Sigmoid colon (tissue), 7 donors: ENCODE results near the gene TFF2. TPM values are rescaled to one million over a fixed set of nuclear protein-coding genes. Genes with fewer than 3 reads are reported as not detected.

Experiments
- DNase-seq: peaks from one replicate; pipeline ENCODE4 v3.0.0-alpha.2; 2019
- H3K27ac ChIP-seq, 4 donors: fragments of 200-600 bp; sonication (generic); one replicate each; pipeline ENCODE4 v1.5.1; 2016 to 2019; ENCODE audit warnings: mild to moderate bottlenecking in 1 of 4
- H3K27me3 ChIP-seq, 3 donors: fragments of 200-600 bp; sonication (generic); one replicate each; pipeline ENCODE4 v1.5.1; 2019; ENCODE audit warnings: mild to moderate bottlenecking in 1 of 3
- H3K36me3 ChIP-seq, 4 donors: fragments of 200-600 bp; sonication (generic); one replicate each; pipeline ENCODE4 v1.5.1; 2016 to 2019
- H3K4me1 ChIP-seq, 4 donors: fragments of 200-600 bp; sonication (generic); one replicate each; pipeline ENCODE4 v1.5.1; 2017 to 2019
- H3K4me3 ChIP-seq, 4 donors: fragments of 200-600 bp; sonication (generic); one replicate each; pipeline ENCODE4 v1.5.1; 2017 to 2019; ENCODE audit warnings: mild to moderate bottlenecking in 2 of 4, moderate library complexity in 1 of 4
- H3K9me3 ChIP-seq, 4 donors: fragments of 200-600 bp in 3 of 4; sonication (generic) in 3 of 4; one replicate each; pipeline versions ENCODE4 v1.5.1 to v1.6.1; 2013 to 2019
- EP300 ChIP-seq, 4 donors: sonication (generic); formaldehyde crosslinking; IDR thresholded peaks; one replicate each; pipeline ENCODE4 v1.6.1; 2017; ENCODE audit warnings: antibody characterized with exemption in 4 of 4
- POLR2A ChIP-seq, 2 donors: fragments of 450-650 bp; IDR thresholded peaks; one replicate each; pipeline ENCODE4 v1.6.1; 2016; ENCODE audit warnings: antibody characterized with exemption in 2 of 2, mild to moderate bottlenecking in 2 of 2, moderate library complexity in 2 of 2
- POLR2AphosphoS5 ChIP-seq, 4 donors: sonication (generic); formaldehyde crosslinking; IDR thresholded peaks; one replicate each; pipeline ENCODE4 v1.6.1; 2017; ENCODE audit warnings: antibody characterized with exemption in 4 of 4
- WGBS, 2 donors: extraction: QIAGEN DNeasy Blood & Tissue Kit; methylation state at CpG; one replicate each; pipeline ENCODE4 v1.1.7; 2013; 5-methylcytosine and 5-hydroxymethylcytosine counted together
- intact Hi-C: fragments of 100-400 bp; cut with DNase I; formaldehyde crosslinking; loops from one replicate; pipeline ENCODE4 v1.15.1; 2023
- polyA plus RNA-seq, 3 donors: library from polyadenylated mRNA; stranded (reverse); fragments of 200-250 nt; gene quantifications; one replicate each; pipeline ENCODE4 v1.2.3, GENCODE V29; 2013
- total RNA-seq, 4 donors: library from RNA; depleted of rRNA; stranded (reverse); fragments of >200 nt; gene quantifications; one replicate each; pipeline ENCODE4 v1.1.0, GENCODE V29; 2016
- TF ChIP-seq, protein P1 (sequence below), 4 experiments: fragments of 450-650 bp in 3 of 4; fragments of 200-600 bp in 1 of 4; IDR thresholded peaks; one replicate each; pipeline ENCODE4 v1.5.1; 2016 to 2019; ENCODE audit warnings: antibody characterized with exemption in 4 of 4, mild to moderate bottlenecking in 3 of 4, moderate library complexity in 2 of 4
- donor health status: healthy with polysubstance abuse.
- donor health status: Bipolar disorder and iron deficiency.
- donor health status: healthy.

The TFF2 gene
- total and polyA plus RNA-seq, 7 donors, result 1.5 to 23.4 (median 3.0) TPM; not detected in 4

- H3K27me3 ChIP-seq, result peaks cover 0 to 41% (median 6%) of the 10 kb centered on the region in 3 donors
- intact Hi-C loops, result no loop called here
- TF ChIP-seq, protein P1, sequence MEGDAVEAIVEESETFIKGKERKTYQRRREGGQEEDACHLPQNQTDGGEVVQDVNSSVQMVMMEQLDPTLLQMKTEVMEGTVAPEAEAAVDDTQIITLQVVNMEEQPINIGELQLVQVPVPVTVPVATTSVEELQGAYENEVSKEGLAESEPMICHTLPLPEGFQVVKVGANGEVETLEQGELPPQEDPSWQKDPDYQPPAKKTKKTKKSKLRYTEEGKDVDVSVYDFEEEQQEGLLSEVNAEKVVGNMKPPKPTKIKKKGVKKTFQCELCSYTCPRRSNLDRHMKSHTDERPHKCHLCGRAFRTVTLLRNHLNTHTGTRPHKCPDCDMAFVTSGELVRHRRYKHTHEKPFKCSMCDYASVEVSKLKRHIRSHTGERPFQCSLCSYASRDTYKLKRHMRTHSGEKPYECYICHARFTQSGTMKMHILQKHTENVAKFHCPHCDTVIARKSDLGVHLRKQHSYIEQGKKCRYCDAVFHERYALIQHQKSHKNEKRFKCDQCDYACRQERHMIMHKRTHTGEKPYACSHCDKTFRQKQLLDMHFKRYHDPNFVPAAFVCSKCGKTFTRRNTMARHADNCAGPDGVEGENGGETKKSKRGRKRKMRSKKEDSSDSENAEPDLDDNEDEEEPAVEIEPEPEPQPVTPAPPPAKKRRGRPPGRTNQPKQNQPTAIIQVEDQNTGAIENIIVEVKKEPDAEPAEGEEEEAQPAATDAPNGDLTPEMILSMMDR (IDR thresholded peaks at IDR 0.05), result no peak
- TF ChIP-seq POLR2AphosphoS5 (IDR thresholded peaks at IDR 0.05) (no peak), EP300 (IDR thresholded peaks at IDR 0.05) (no peak), POLR2A (IDR thresholded peaks at IDR 0.05) (no peak)
- H3K4me3 ChIP-seq, result no peak overlapping the region
- 15 to 63% methylated on average over 5 of the region's 5 CpGs for WGBS, 2 donors
- no peaks in the 10 kb centered on the region for H3K36me3 ChIP-seq
- H3K9me3 ChIP-seq, result no peaks in the 10 kb centered on the region
- no peak overlapping the region for H3K27ac ChIP-seq
- no peak for DNase-seq
- peaks cover 0 to under 1% (median 0%) of the 10 kb centered on the region in 4 donors for H3K4me1 ChIP-seq
Observed at GRCh38 chr21:42332557-42333317, 18.1 kb downstream of the TFF2 start.

DNA sequence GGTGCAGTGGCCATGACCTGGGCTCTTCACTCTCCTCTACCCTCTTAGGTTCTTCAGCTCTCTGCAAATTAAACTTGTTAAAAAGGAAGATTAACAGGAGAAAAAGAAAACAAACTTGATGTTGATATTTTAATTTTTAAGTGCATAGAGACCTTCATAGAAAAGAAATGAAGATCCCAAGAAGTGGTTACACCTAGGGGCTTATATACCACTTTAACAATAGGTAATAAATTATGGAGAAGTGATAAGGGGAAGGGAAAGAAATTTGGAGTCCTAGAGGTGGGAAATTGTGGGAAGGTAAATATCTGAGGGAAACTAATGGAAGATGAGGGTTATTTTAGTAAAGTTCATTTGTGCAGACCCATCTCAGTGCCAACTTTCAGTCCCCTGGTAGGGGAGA, 19.1 kb downstream of the TFF2 start:
- no peaks in the 10 kb centered on the region for H3K9me3 ChIP-seq
- intact Hi-C loops, result no loop called here
- TF ChIP-seq POLR2A (IDR thresholded peaks at IDR 0.05) (no peak), POLR2AphosphoS5 (IDR thresholded peaks at IDR 0.05) (no peak), EP300 (IDR thresholded peaks at IDR 0.05) (no peak)
- TF ChIP-seq, protein P1 (IDR thresholded peaks at IDR 0.05), result no peak

DNA sequence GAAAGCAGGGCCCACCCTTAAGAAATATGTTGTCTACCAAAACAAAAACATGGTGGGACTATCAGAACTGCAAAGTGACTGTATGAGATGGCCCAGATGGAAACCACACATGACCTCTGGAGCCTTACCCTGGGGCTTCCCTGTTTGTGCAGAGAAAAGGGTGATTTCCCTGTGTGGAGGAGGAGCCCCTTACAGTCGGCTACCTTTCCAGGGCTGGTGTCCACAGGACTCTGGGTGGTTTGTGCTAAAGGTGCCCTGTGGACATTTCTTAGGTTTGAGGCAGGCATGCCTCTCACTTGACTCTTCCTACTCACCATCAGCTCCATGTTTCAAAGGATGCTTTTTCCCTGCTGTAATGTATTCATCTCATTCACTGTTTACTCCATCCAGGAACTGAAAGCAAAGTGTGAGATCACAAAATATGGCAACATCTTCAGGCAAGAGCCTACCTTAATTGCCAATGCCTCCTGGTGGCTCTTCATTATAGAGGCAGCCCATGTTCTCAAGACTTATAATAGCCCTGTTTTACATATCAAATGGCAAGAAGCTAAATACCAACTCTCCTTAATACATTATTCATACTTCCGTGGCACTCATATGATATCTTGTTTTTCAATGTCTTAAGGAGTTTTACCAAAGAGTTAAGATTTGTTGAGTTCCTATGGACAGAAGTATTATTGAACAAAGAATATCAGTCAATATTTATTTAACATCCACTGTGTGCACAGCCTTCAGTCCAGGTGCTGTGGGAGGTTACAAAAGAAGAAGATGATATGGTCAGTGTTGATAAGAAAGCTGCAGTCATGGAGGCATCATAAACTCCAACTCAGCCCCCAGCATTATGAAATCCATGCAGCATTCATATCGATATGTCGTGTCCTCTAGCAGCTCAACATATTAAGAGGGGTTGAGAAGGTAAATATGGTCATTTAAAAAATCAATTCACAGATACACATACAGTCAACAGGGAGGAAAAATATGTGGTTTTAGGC, 20.1 kb downstream of the TFF2 start:
- H3K9me3 ChIP-seq, result no peaks in the 10 kb centered on the region
- no peaks in the 10 kb centered on the region for H3K4me1 ChIP-seq
- 33 to 70% methylated on average over 4 of the region's 4 CpGs for WGBS, 2 donors
- H3K27ac ChIP-seq, result no peak overlapping the region
- H3K36me3 ChIP-seq, result no peaks in the 10 kb centered on the region
- peaks cover 0 to 32% (median 6%) of the 10 kb centered on the region in 3 donors for H3K27me3 ChIP-seq
- H3K4me3 ChIP-seq, result no peak overlapping the region
- TF ChIP-seq POLR2A (IDR thresholded peaks at IDR 0.05), result no peak
- TF ChIP-seq EP300 (IDR thresholded peaks at IDR 0.05), result no peak
- TF ChIP-seq POLR2AphosphoS5 (IDR thresholded peaks at IDR 0.05), result no peak
- TF ChIP-seq, protein P1 (IDR thresholded peaks at IDR 0.05), result no peak
- DNase-seq, result no peak
- intact Hi-C loops, result no loop called here

More for the DNA sequence above, 19.1 kb downstream of the TFF2 start:
- no peaks in the 10 kb centered on the region for H3K4me1 ChIP-seq
- DNase-seq, result no peak
- peaks cover 0 to 41% (median 6%) of the 10 kb centered on the region in 3 donors for H3K27me3 ChIP-seq
- H3K4me3 ChIP-seq, result no peak overlapping the region
- no peaks in the 10 kb centered on the region for H3K36me3 ChIP-seq
- no peak overlapping the region for H3K27ac ChIP-seq

DNA sequence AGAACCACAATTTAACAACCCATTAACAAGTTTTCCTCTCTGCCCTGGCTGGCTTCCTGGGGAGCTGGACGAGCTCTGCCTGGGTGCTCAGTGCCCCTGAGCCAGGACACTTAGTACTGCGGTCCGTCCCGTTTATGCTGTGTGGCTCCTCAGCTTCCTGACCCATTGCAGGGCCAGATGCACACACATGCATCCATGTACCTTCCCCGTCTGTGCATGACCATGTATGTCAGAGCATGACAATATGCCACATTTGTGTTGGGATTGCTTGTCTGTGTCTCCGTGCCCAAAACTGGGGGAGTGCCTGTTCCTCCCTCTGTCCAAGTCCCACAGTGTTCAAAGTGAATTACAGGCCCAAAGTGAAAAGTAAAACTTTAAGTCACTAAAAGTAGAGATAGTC, 25.9 kb downstream of the TFF2 start:
- Histone ChIP-seq H3K4me1 (no peaks in the 10 kb centered on the region), H3K27ac (no peak overlapping the region), H3K36me3 (no peaks in the 10 kb centered on the region), H3K4me3 (no peak overlapping the region), H3K27me3 (peaks cover 0 to 5% (median 3%) of the 10 kb centered on the region in 3 donors), H3K9me3 (no peaks in the 10 kb centered on the region)
- TF ChIP-seq, protein P1 (IDR thresholded peaks at IDR 0.05), result no peak
- TF ChIP-seq POLR2AphosphoS5 (IDR thresholded peaks at IDR 0.05) (no peak), POLR2A (IDR thresholded peaks at IDR 0.05) (no peak), EP300 (IDR thresholded peaks at IDR 0.05) (no peak)
- peak; percentile 20 for DNase-seq
- intact Hi-C loops, result no loop called here
- 84 to 89% methylated on average over 6 of the region's 6 CpGs for WGBS, 2 donors
